ENCODE measurements around the gene MTF1. TPM values are rescaled to one million over a fixed set of nuclear protein-coding genes. Genes with fewer than 3 reads are reported as not detected.

The MTF1 gene
- total RNA-seq, 4 donors from 2014 or later = 3.8 to 7.6 (median 5.4) TPM

- 90 to 100% methylated on average over 3 of the region's 6 CpGs for WGBS, 2 donors (ENCODE audit: low coverage in 1 of 2)
- Histone ChIP-seq H3K27me3 (no peaks in the 10 kb centered on the region), H3K4me3 (no peak overlapping the region), H3K36me3 (peaks cover 16 to 99% of the 10 kb centered on the region in 2 donors), H3K9me3 (no peaks in the 10 kb centered on the region), H3K4me1 (no peaks in the 10 kb centered on the region), H3K27ac (no peak overlapping the region)
- no peak for ATAC-seq
- TF ChIP-seq CTCF (IDR thresholded peaks at IDR 0.05) (no peak), EP300 (IDR thresholded peaks at IDR 0.05) (no peak), POLR2AphosphoS5 (IDR thresholded peaks at IDR 0.05) (no peak), POLR2A (IDR thresholded peaks at IDR 0.05) (no peak)
Measured at GRCh38 chr1:37878071-37878470, 18.7 kb upstream of the MTF1 start.

DNA sequence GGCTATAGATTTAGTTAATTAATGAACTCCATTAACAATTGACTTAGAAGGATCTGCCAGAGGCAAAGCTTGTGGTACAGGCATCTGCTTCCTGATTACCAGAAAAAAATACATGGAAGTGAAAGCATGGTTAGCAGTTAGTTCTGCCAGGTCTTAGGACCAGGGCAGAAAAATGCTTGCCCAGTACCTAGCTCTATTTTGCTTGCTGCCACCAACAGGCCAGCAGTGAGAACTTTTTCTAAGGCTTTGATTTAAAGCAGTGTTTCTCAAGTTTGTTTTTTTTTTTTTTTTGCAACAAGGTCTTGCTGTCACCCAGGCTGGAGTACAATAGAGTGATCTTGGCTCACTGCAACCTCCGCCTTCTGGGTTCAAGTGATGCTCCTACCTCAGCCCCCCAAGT is 16.4 kb upstream of the MTF1 start:
- no peaks in the 10 kb centered on the region for H3K9me3 ChIP-seq
- ATAC-seq = no peak
- no peak overlapping the region for H3K27ac ChIP-seq
- no peaks in the 10 kb centered on the region for H3K27me3 ChIP-seq
- WGBS, 2 donors (ENCODE audit: low coverage in 1 of 2) = 100% methylated on average over 1 of the region's 1 CpG; no CpG with 5 or more reads in 1 of the 2 donors
- no peaks in the 10 kb centered on the region for H3K4me1 ChIP-seq
- H3K4me3 ChIP-seq = no peak overlapping the region
- no peak for TF ChIP-seq POLR2AphosphoS5 (IDR thresholded peaks at IDR 0.05)
- no peak for TF ChIP-seq EP300 (IDR thresholded peaks at IDR 0.05)
- TF ChIP-seq CTCF (IDR thresholded peaks at IDR 0.05) = no peak
- no peak for TF ChIP-seq POLR2A (IDR thresholded peaks at IDR 0.05)
- H3K36me3 ChIP-seq = peaks cover 12 to 96% of the 10 kb centered on the region in 2 donors

- Histone ChIP-seq H3K27ac (no peak overlapping the region), H3K4me3 (no peak overlapping the region), H3K9me3 (no peaks in the 10 kb centered on the region), H3K4me1 (no peaks in the 10 kb centered on the region), H3K27me3 (no peaks in the 10 kb centered on the region), H3K36me3 (peaks cover 12 to 96% of the 10 kb centered on the region in 2 donors)
- WGBS, 2 donors (ENCODE audit: low coverage in 1 of 2) = 83 to 86% methylated on average over 1 of the region's 1 CpG
- TF ChIP-seq POLR2A (IDR thresholded peaks at IDR 0.05) = no peak
- TF ChIP-seq CTCF (IDR thresholded peaks at IDR 0.05) = no peak
- no peak for TF ChIP-seq POLR2AphosphoS5 (IDR thresholded peaks at IDR 0.05)
- no peak for TF ChIP-seq EP300 (IDR thresholded peaks at IDR 0.05)
- no peak for ATAC-seq
Measured at GRCh38 chr1:37872692-37873091, 13.3 kb upstream of the MTF1 start.

DNA sequence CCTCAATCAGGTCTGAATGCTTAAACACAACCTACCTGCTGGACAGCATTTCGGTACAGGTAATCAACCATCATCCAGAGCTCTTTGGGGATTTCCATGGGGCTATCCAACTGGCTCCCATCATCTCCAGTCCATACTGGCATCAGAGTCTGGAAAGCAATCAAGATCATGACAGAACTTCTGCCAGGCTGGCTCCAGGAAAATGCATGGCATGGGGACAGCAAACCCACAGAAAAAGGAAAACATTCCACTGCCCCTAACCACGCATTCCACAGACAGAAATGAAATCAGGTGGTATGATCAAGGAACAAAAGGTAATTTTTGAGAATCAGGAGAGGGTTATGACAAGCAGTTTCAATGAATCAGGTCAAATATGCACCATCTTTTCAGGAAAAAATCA is 9.1 kb upstream of the MTF1 start:
- no peaks in the 10 kb centered on the region for H3K9me3 ChIP-seq
- no peaks in the 10 kb centered on the region for H3K27me3 ChIP-seq
- H3K27ac ChIP-seq = no peak overlapping the region
- H3K4me3 ChIP-seq = no peak overlapping the region
- no peak for TF ChIP-seq POLR2A (IDR thresholded peaks at IDR 0.05)
- TF ChIP-seq EP300 (IDR thresholded peaks at IDR 0.05) = no peak
- no peak for TF ChIP-seq POLR2AphosphoS5 (IDR thresholded peaks at IDR 0.05)
- no peak for TF ChIP-seq CTCF (IDR thresholded peaks at IDR 0.05)
- WGBS, 2 donors (ENCODE audit: low coverage in 1 of 2) = 80 to 86% methylated on average over 1 to 2 of the region's 2 CpGs
- ATAC-seq = no peak
- H3K36me3 ChIP-seq = peaks cover under 1 to 97% of the 10 kb centered on the region in 2 donors
- H3K4me1 ChIP-seq = no peaks in the 10 kb centered on the region

- TF ChIP-seq POLR2A (IDR thresholded peaks at IDR 0.05) (no peak), CTCF (IDR thresholded peaks at IDR 0.05) (no peak), EP300 (IDR thresholded peaks at IDR 0.05) (no peak), POLR2AphosphoS5 (IDR thresholded peaks at IDR 0.05) (no peak)
- Histone ChIP-seq H3K27me3 (no peaks in the 10 kb centered on the region), H3K9me3 (no peaks in the 10 kb centered on the region), H3K4me1 (no peaks in the 10 kb centered on the region), H3K27ac (no peak overlapping the region), H3K4me3 (no peak overlapping the region), H3K36me3 (peaks cover 0 to 97% of the 10 kb centered on the region in 2 donors)
- 60% methylated on average over 1 of the region's 6 CpGs; no CpG with 5 or more reads in 1 of the 2 donors for WGBS, 2 donors (ENCODE audit: low coverage in 1 of 2)
- no peak for ATAC-seq
Measured at GRCh38 chr1:37867784-37868183, 8.4 kb upstream of the MTF1 start.
